GM18511 (cell line): ENCODE results near the gene CTCFL.

ENCODE experiments used
- ATAC-seq: cut with Tn5 transposase; IDR thresholded peaks from one replicate; pipeline ENCODE4 v1.9.1; 2021; ENCODE audit warnings: mild to moderate bottlenecking, moderate library complexity; ENCODE audit not compliant: unreplicated experiment

Gene CTCFL

GRCh38 chr20:57468523-57469417 lies 56.2 kb downstream of the CTCFL start:
- no peak for ATAC-seq

GRCh38 chr20:57467742-57468141 lies 57.2 kb downstream of the CTCFL start:
- ATAC-seq = no peak

GRCh38 chr20:57465943-57466342 lies 59.0 kb downstream of the CTCFL start:
- no peak for ATAC-seq

GRCh38 chr20:57465486-57465885 lies 59.5 kb downstream of the CTCFL start:
- no peak for ATAC-seq

GRCh38 chr20:57464642-57465211 lies 60.2 kb downstream of the CTCFL start:
- no peak for ATAC-seq

GRCh38 chr20:57462781-57463180 lies 62.2 kb downstream of the CTCFL start:
- no peak for ATAC-seq

GRCh38 chr20:57461726-57462125 lies 63.2 kb downstream of the CTCFL start:
- ATAC-seq = no peak

GRCh38 chr20:57460781-57461465 lies 64.0 kb downstream of the CTCFL start:
- ATAC-seq = no peak

- ATAC-seq = no peak
These were observed 65.0 kb downstream of the CTCFL start for GRCh38 chr20:57459897-57460296.

- ATAC-seq = no peak
These were observed 65.7 kb downstream of the CTCFL start for GRCh38 chr20:57459278-57459677.

- ATAC-seq = no peak
These were observed 66.4 kb downstream of the CTCFL start for GRCh38 chr20:57458400-57459160.

- no peak for ATAC-seq
These were observed 67.5 kb downstream of the CTCFL start for GRCh38 chr20:57457243-57458095.

- no peak for ATAC-seq
These were observed 68.8 kb downstream of the CTCFL start for GRCh38 chr20:57456116-57456515.

GRCh38 chr20:57455386-57455785 lies 69.6 kb downstream of the CTCFL start:
- ATAC-seq = no peak

GRCh38 chr20:57451795-57452661 lies 72.9 kb downstream of the CTCFL start:
- ATAC-seq = no peak

- ATAC-seq = no peak
These were observed 73.5 kb downstream of the CTCFL start for GRCh38 chr20:57451431-57451794.

GRCh38 chr20:57450931-57451330 lies 74.0 kb downstream of the CTCFL start:
- peak; percentile 35 for ATAC-seq

- peak; percentile 92 for ATAC-seq
These were observed 74.5 kb downstream of the CTCFL start for GRCh38 chr20:57450419-57450818.
